Measurements from ENCODE around the gene CTTNBP2.

Gene CTTNBP2

GRCh38 chr7:117892821-117893220 is 19.6 kb upstream of the CTTNBP2 start:
- no peak for DNase-seq (ENCODE audit: insufficient read length)
- TF ChIP-seq POLR2AphosphoS5 (IDR thresholded peaks at IDR 0.05; ENCODE audit: low read depth, low read length): no peak
- no peak for TF ChIP-seq TAF1 (IDR thresholded peaks at IDR 0.05; ENCODE audit: borderline replicate concordance, low read depth, low read length)
- TF ChIP-seq POLR2A (IDR thresholded peaks at IDR 0.05; ENCODE audit: low read depth, low read length): no peak
- FAIRE-seq: no peak

- DNase-seq (ENCODE audit: insufficient read length): no peak
- TF ChIP-seq POLR2A (IDR thresholded peaks at IDR 0.05; ENCODE audit: low read depth, low read length): no peak
- TF ChIP-seq POLR2AphosphoS5 (IDR thresholded peaks at IDR 0.05; ENCODE audit: low read depth, low read length): no peak
- no peak for TF ChIP-seq TAF1 (IDR thresholded peaks at IDR 0.05; ENCODE audit: borderline replicate concordance, low read depth, low read length)
- FAIRE-seq: no peak
Measured at GRCh38 chr7:117889611-117890010, 16.4 kb upstream of the CTTNBP2 start.

- DNase-seq (ENCODE audit: insufficient read length) (no peak), FAIRE-seq (no peak)
- TF ChIP-seq POLR2A (IDR thresholded peaks at IDR 0.05; ENCODE audit: low read depth, low read length) (no peak), POLR2AphosphoS5 (IDR thresholded peaks at IDR 0.05; ENCODE audit: low read depth, low read length) (no peak), TAF1 (IDR thresholded peaks at IDR 0.05; ENCODE audit: borderline replicate concordance, low read depth, low read length) (no peak)
Measured at GRCh38 chr7:117888627-117889026, 15.4 kb upstream of the CTTNBP2 start.

GRCh38 chr7:117882594-117882993 is 9.4 kb upstream of the CTTNBP2 start:
- DNase-seq (ENCODE audit: insufficient read length): no peak
- TF ChIP-seq POLR2A (IDR thresholded peaks at IDR 0.05; ENCODE audit: low read depth, low read length) (no peak), TAF1 (IDR thresholded peaks at IDR 0.05; ENCODE audit: borderline replicate concordance, low read depth, low read length) (no peak), POLR2AphosphoS5 (IDR thresholded peaks at IDR 0.05; ENCODE audit: low read depth, low read length) (no peak)
- FAIRE-seq: no peak

DNA sequence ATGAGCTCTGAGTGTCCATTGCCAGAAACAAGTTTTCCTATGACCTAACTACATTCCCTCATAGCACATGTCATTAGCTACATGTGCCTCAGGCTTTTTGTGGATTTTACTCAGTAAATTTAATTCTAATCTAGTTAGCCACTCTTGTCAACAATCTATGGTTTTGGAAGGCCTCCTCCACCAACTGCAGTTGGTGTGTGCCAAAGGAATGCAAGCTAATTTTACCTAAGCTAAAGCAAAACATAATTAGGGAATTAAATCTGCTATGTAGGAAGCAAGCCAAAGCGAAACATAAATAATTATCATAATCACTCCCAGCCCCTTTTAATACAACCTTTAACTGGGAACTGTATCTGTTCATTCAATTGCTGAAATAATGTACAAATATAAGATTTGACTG is 3.5 kb upstream of the CTTNBP2 start:
- FAIRE-seq: no peak
- TF ChIP-seq POLR2AphosphoS5 (IDR thresholded peaks at IDR 0.05; ENCODE audit: low read depth, low read length) (no peak), TAF1 (IDR thresholded peaks at IDR 0.05; ENCODE audit: borderline replicate concordance, low read depth, low read length) (no peak), POLR2A (IDR thresholded peaks at IDR 0.05; ENCODE audit: low read depth, low read length) (no peak)
- no peak for DNase-seq (ENCODE audit: insufficient read length)

GRCh38 chr7:117875566-117875965 is 2.3 kb upstream of the CTTNBP2 start:
- DNase-seq (ENCODE audit: insufficient read length) (no peak), FAIRE-seq (no peak)
- no peak for TF ChIP-seq POLR2A (IDR thresholded peaks at IDR 0.05; ENCODE audit: low read depth, low read length)
- TF ChIP-seq TAF1 (IDR thresholded peaks at IDR 0.05; ENCODE audit: borderline replicate concordance, low read depth, low read length): no peak

- FAIRE-seq (no peak), DNase-seq (ENCODE audit: insufficient read length) (no peak)
Measured at GRCh38 chr7:117874191-117874700, 1.0 kb upstream of the CTTNBP2 start.

GRCh38 chr7:117872561-117873309 is 506 bp downstream of the CTTNBP2 start:
- no peak for DNase-seq (ENCODE audit: insufficient read length)
- no peak for FAIRE-seq

More at GRCh38 chr7:117874191-117874700, 1.0 kb upstream of the CTTNBP2 start:
- no peak for TF ChIP-seq TAF1 (IDR thresholded peaks at IDR 0.05; ENCODE audit: borderline replicate concordance, low read depth, low read length)
- TF ChIP-seq POLR2AphosphoS5 (IDR thresholded peaks at IDR 0.05; ENCODE audit: low read depth, low read length): no peak
- TF ChIP-seq POLR2A (IDR thresholded peaks at IDR 0.05; ENCODE audit: low read depth, low read length): no peak

DNA sequence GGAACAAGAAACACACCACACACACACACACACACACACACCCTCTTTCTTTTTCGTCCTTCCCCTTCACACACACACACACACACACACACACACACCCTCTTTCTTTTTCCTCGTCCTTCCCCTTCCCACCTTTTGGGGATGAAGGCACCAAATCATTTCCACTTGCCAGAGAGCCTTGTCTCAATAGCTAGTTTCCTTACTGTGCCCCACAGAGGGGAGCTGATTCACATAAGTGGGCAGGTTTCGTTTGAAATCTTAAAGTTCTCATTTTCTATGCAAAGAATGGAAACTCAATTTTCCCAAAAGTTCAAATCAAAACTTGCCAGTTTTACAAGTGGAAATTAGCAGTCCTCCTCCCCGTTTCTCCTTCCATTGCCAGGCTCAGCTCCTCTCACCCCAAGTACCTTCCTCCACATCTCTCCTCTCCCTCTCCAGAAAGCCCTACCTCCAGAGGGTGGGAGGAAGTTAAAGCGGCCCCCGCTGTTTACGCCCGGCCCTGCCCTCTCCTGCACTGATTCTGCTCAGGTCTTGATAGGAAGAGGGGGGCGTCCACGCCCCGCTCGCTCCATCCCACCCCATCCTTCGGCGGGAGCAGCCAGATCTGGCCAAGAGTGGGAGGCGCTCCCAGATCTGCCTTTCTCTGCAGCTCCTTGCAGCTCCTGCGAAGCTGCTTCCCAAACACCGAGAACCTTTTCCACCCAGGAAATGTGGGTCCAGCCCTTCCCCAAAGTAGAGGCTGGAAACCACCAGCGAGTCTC is 1.3 kb downstream of the CTTNBP2 start:
- no peak for TF ChIP-seq POLR2AphosphoS5 (IDR thresholded peaks at IDR 0.05; ENCODE audit: low read depth, low read length)
- no peak for DNase-seq (ENCODE audit: insufficient read length)
- FAIRE-seq: no peak

More at GRCh38 chr7:117872561-117873309, 506 bp downstream of the CTTNBP2 start:
- TF ChIP-seq TAF1 (IDR thresholded peaks at IDR 0.05; ENCODE audit: borderline replicate concordance, low read depth, low read length) (no peak), POLR2AphosphoS5 (IDR thresholded peaks at IDR 0.05; ENCODE audit: low read depth, low read length) (no peak), POLR2A (IDR thresholded peaks at IDR 0.05; ENCODE audit: low read depth, low read length) (no peak)

GRCh38 chr7:117871401-117871777 is 1.9 kb downstream of the CTTNBP2 start:
- FAIRE-seq (no peak), DNase-seq (ENCODE audit: insufficient read length) (no peak)
- TF ChIP-seq TAF1 (IDR thresholded peaks at IDR 0.05; ENCODE audit: borderline replicate concordance, low read depth, low read length) (no peak), POLR2A (IDR thresholded peaks at IDR 0.05; ENCODE audit: low read depth, low read length) (no peak), POLR2AphosphoS5 (IDR thresholded peaks at IDR 0.05; ENCODE audit: low read depth, low read length) (no peak)

DNA sequence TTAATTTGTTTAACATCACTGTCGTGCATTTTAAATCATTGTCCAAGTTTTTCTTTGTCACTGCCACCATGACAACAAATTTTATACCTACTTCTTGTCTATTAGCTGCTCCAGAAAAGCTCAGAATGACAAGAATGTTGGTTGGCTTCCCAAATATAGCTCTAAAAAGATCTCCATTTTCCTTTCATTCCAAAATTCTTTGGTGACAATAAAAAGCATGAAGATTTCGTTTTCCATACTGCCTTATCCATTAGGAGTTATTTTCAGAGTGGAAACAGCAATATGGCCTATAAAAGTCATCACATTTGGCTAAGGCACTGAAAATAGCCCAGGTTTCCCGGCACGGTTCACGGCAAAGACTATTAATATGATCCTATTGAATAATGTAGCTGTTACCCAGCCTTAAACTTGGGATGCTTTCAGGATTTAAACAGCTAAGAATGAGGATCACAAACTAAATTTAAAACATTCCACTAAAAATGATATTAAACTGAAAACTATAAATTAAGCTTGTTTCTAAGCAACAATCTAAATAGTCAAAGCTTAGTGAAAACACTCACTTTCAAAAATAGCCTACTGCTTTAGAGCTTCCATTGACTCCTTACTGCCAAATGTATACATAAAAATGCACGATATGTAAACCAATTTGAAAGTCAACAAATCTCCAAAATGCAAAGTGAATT is 2.7 kb downstream of the CTTNBP2 start:
- TF ChIP-seq TAF1 (IDR thresholded peaks at IDR 0.05; ENCODE audit: borderline replicate concordance, low read depth, low read length) (no peak), POLR2A (IDR thresholded peaks at IDR 0.05; ENCODE audit: low read depth, low read length) (no peak), POLR2AphosphoS5 (IDR thresholded peaks at IDR 0.05; ENCODE audit: low read depth, low read length) (no peak)
- FAIRE-seq (no peak), DNase-seq (ENCODE audit: insufficient read length) (no peak)

All from GM12892 (cell line).